Neural cell (in vitro differentiated cells): Measurements from ENCODE around the gene HVCN1. TPM values are rescaled to one million over a fixed set of nuclear protein-coding genes. Genes with fewer than 3 reads are reported as not detected.

ENCODE experiments used
- H2AFZ ChIP-seq: fragments of 200-600, 300-800 bp; sonication (generic), shearing (Covaris generic); 2 replicates; pipeline ENCODE4 v1.6.0; 2014; ENCODE audit warnings: low read depth, mild to moderate bottlenecking, antibody characterized with exemption, low read length, moderate library complexity
- H3F3A ChIP-seq: fragments of 200-600 bp; shearing (Covaris generic); 2 replicates; pipeline ENCODE4 v1.6.1; 2016; ENCODE audit warnings: mild to moderate bottlenecking, moderate library complexity, mixed read lengths, antibody characterized with exemption, low read length; ENCODE audit not compliant: insufficient read depth, poor library complexity, severe bottlenecking
- H3K27ac ChIP-seq: fragments of 200-600, 300-800 bp; sonication (generic), shearing (Covaris generic); 2 replicates; pipeline ENCODE4 v1.5.1; 2014; ENCODE audit warnings: mild to moderate bottlenecking, low read length, moderate library complexity
- H3K27me3 ChIP-seq: fragments of 300-800, 200-600 bp; sonication (generic), shearing (Covaris generic); 2 replicates; pipeline ENCODE4 v1.6.0; 2014; ENCODE audit warnings: mild to moderate bottlenecking, low read depth, low read length, moderate library complexity; ENCODE audit not compliant: insufficient read depth
- H3K36me3 ChIP-seq: fragments of 300-800, 200-600 bp; sonication (generic), shearing (Covaris generic); 2 replicates; pipeline ENCODE4 v1.5.1; 2014; ENCODE audit warnings: mild to moderate bottlenecking, antibody characterized with exemption, low read length, moderate library complexity; ENCODE audit not compliant: insufficient read depth
- H3K4me2 ChIP-seq: fragments of 300-800, 200-600 bp; sonication (generic), shearing (Covaris generic); 2 replicates; pipeline ENCODE4 v1.6.0; 2014; ENCODE audit warnings: mild to moderate bottlenecking, low read length
- H3K4me3 ChIP-seq: fragments of 300-800, 200-600 bp; sonication (generic), shearing (Covaris generic); 2 replicates; pipeline ENCODE4 v1.5.1; 2014; ENCODE audit warnings: mild to moderate bottlenecking, low read length, moderate library complexity
- H3K79me2 ChIP-seq: fragments of 200-600 bp; shearing (Covaris generic); replicated peaks from 2 replicates; pipeline ENCODE4 v1.6.0; 2014; ENCODE audit warnings: mild to moderate bottlenecking, low read length, moderate library complexity; ENCODE audit not compliant: insufficient read depth
- H3K9ac ChIP-seq: fragments of 300-800, 200-600 bp; sonication (generic), shearing (Covaris generic); 2 replicates; pipeline ENCODE4 v1.6.1; 2016; ENCODE audit warnings: mild to moderate bottlenecking, low read length, mixed read lengths
- H3K9me2 ChIP-seq: fragments of 200-600 bp; shearing (Covaris generic); 2 replicates; pipeline ENCODE4 v1.6.1; 2016; ENCODE audit warnings: mild to moderate bottlenecking, low read length, mixed read lengths; ENCODE audit not compliant: insufficient read depth
- H3K9me3 ChIP-seq: fragments of 200-600, 300-800 bp; sonication (generic), shearing (Covaris generic); 2 replicates; pipeline ENCODE4 v1.6.1; 2016; ENCODE audit warnings: mild to moderate bottlenecking, mixed run types, low read length, moderate library complexity, mixed read lengths
- H4K20me1 ChIP-seq: fragments of 200-600 bp; shearing (Covaris generic); 2 replicates; pipeline ENCODE4 v1.6.1; 2016; ENCODE audit warnings: mild to moderate bottlenecking, mixed run types; ENCODE audit not compliant: insufficient read depth
- EP300 ChIP-seq: fragments of 450-650 bp; conservative IDR thresholded peaks from 2 replicates; pipeline ENCODE4 v1.6.1; 2014; ENCODE audit warnings: antibody characterized with exemption, mild to moderate bottlenecking, moderate library complexity; ENCODE audit not compliant: poor library complexity, severe bottlenecking
- EZH2 ChIP-seq: fragments of 200-600, 300-800 bp; shearing (Covaris generic), sonication (generic); IDR thresholded peaks from 2 replicates; pipeline ENCODE4 v1.6.1; 2014; ENCODE audit warnings: antibody characterized with exemption, low read length, borderline replicate concordance, mild to moderate bottlenecking; ENCODE audit not compliant: insufficient read depth, poor library complexity, severe bottlenecking
- MXI1 ChIP-seq: fragments of 450-650 bp; conservative IDR thresholded peaks from 2 replicates; pipeline ENCODE4 v1.6.1; 2014; ENCODE audit warnings: antibody characterized with exemption, mild to moderate bottlenecking; ENCODE audit not compliant: poor library complexity, severe bottlenecking
- POLR2AphosphoS5 ChIP-seq: IDR thresholded peaks from 2 replicates; pipeline ENCODE4 v1.6.1; 2012
- RAD21 ChIP-seq: fragments of 450-650 bp; conservative IDR thresholded peaks from 2 replicates; pipeline ENCODE4 v1.6.1; 2014; ENCODE audit warnings: antibody characterized with exemption, mild to moderate bottlenecking, moderate library complexity
- SMC3 ChIP-seq: fragments of 450-650 bp; conservative IDR thresholded peaks from 2 replicates; pipeline ENCODE4 v1.6.1; 2014; ENCODE audit warnings: antibody characterized with exemption, mild to moderate bottlenecking, moderate library complexity; ENCODE audit not compliant: poor library complexity
- TAF1 ChIP-seq: IDR thresholded peaks from 2 replicates; pipeline ENCODE4 v1.6.1; 2012; ENCODE audit warnings: low read depth
- polyA plus RNA-seq: library from polyadenylated mRNA; depleted of rRNA; stranded (reverse); fragments of >200 nt; gene quantifications from 2 replicates; pipeline ENCODE4 v1.2.3, GENCODE V29; 2014
- TF ChIP-seq, protein P1 (sequence below): fragments of 450-650 bp; IDR thresholded peaks from 2 replicates; pipeline ENCODE4 v1.5.1; 2014; ENCODE audit warnings: antibody characterized with exemption, mild to moderate bottlenecking, moderate library complexity; ENCODE audit not compliant: poor library complexity, severe bottlenecking
- TF ChIP-seq, protein P2 (sequence below): IDR thresholded peaks from 2 replicates; pipeline ENCODE4 v1.6.1; 2012; ENCODE audit warnings: borderline replicate concordance

Gene HVCN1
- polyA plus RNA-seq, 1 donor from 2014 or later, result not detected

DNA sequence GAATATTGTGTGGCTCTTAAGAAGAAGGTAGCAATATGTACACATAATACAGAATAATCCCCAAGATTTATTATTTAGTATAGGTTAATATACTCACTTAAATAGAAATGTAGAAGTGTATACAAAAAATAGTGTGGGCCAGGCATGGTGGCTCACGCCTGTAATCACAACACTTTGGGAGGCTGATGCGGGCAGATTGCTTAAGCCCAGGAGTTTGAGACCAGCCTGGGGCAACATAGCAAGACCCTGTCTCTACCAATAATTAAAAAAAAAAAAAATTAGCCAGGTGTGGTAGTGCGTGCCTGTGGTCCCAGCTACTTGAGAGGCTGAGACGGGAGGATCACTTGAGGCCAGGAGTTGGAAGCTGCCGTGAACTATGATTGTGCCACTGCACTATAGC is 15.3 kb upstream of the HVCN1 start:
- H2AFZ ChIP-seq, result no peak overlapping the region
- H3K9me2 ChIP-seq, result no peaks in the 10 kb centered on the region
- no peaks in the 10 kb centered on the region for H3K9me3 ChIP-seq
- no peak overlapping the region for H3K4me2 ChIP-seq
- TF ChIP-seq EZH2 (no peak), RAD21 (no peak), MXI1 (no peak), POLR2AphosphoS5 (no peak), TAF1 (no peak)
- H3K36me3 ChIP-seq, result no peaks in the 10 kb centered on the region
- no peaks in the 10 kb centered on the region for H4K20me1 ChIP-seq
- no peaks in the 10 kb centered on the region for H3K27me3 ChIP-seq
- H3K79me2 ChIP-seq, result no peaks in the 10 kb centered on the region
- H3K4me3 ChIP-seq, result no peak overlapping the region
- no peak overlapping the region for H3K9ac ChIP-seq
- H3F3A ChIP-seq, result no peaks in the 10 kb centered on the region
- no peak overlapping the region for H3K27ac ChIP-seq

DNA sequence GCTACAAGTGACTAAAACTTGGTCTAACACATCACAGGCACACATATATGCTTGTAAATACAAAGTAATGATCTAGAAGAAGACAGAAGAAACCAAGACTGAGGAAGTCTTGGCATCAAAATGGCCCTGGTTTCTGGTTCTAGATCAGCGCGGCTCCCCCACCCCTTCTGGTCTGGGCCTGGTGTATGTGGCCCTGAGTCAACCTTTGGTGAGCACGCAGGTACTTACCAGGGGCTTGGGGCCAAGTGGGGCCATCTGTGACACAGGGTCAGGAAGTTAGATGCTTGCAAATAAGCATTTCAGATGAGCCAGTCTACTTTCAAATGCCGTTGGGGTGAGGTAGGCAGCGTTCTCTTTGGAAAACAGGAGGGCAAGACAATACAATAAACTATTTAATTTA is 13.2 kb upstream of the HVCN1 start:
- H3F3A ChIP-seq, result no peaks in the 10 kb centered on the region
- H2AFZ ChIP-seq, result no peak overlapping the region
- no peak overlapping the region for H3K9ac ChIP-seq
- no peaks in the 10 kb centered on the region for H3K79me2 ChIP-seq
- H3K4me2 ChIP-seq, result no peak overlapping the region
- H3K36me3 ChIP-seq, result no peaks in the 10 kb centered on the region
- no peak overlapping the region for H3K4me3 ChIP-seq
- H3K9me2 ChIP-seq, result no peaks in the 10 kb centered on the region
- no peaks in the 10 kb centered on the region for H3K9me3 ChIP-seq
- H4K20me1 ChIP-seq, result no peaks in the 10 kb centered on the region
- TF ChIP-seq EZH2, result no peak
- no peak for TF ChIP-seq SMC3
- TF ChIP-seq EP300, result no peak
- no peak for TF ChIP-seq MXI1
- no peak for TF ChIP-seq POLR2AphosphoS5
- TF ChIP-seq, protein P1, sequence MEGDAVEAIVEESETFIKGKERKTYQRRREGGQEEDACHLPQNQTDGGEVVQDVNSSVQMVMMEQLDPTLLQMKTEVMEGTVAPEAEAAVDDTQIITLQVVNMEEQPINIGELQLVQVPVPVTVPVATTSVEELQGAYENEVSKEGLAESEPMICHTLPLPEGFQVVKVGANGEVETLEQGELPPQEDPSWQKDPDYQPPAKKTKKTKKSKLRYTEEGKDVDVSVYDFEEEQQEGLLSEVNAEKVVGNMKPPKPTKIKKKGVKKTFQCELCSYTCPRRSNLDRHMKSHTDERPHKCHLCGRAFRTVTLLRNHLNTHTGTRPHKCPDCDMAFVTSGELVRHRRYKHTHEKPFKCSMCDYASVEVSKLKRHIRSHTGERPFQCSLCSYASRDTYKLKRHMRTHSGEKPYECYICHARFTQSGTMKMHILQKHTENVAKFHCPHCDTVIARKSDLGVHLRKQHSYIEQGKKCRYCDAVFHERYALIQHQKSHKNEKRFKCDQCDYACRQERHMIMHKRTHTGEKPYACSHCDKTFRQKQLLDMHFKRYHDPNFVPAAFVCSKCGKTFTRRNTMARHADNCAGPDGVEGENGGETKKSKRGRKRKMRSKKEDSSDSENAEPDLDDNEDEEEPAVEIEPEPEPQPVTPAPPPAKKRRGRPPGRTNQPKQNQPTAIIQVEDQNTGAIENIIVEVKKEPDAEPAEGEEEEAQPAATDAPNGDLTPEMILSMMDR, result no peak
- TF ChIP-seq RAD21, result no peak
- TF ChIP-seq, protein P2, sequence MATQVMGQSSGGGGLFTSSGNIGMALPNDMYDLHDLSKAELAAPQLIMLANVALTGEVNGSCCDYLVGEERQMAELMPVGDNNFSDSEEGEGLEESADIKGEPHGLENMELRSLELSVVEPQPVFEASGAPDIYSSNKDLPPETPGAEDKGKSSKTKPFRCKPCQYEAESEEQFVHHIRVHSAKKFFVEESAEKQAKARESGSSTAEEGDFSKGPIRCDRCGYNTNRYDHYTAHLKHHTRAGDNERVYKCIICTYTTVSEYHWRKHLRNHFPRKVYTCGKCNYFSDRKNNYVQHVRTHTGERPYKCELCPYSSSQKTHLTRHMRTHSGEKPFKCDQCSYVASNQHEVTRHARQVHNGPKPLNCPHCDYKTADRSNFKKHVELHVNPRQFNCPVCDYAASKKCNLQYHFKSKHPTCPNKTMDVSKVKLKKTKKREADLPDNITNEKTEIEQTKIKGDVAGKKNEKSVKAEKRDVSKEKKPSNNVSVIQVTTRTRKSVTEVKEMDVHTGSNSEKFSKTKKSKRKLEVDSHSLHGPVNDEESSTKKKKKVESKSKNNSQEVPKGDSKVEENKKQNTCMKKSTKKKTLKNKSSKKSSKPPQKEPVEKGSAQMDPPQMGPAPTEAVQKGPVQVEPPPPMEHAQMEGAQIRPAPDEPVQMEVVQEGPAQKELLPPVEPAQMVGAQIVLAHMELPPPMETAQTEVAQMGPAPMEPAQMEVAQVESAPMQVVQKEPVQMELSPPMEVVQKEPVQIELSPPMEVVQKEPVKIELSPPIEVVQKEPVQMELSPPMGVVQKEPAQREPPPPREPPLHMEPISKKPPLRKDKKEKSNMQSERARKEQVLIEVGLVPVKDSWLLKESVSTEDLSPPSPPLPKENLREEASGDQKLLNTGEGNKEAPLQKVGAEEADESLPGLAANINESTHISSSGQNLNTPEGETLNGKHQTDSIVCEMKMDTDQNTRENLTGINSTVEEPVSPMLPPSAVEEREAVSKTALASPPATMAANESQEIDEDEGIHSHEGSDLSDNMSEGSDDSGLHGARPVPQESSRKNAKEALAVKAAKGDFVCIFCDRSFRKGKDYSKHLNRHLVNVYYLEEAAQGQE, result no peak
- TF ChIP-seq TAF1, result no peak
- no peak overlapping the region for H3K27ac ChIP-seq
- no peaks in the 10 kb centered on the region for H3K27me3 ChIP-seq
